GM12874 (cell line): Measurements from ENCODE around the gene SV2C.

Experiments
- TF ChIP-seq, protein P1 (sequence below): IDR thresholded peaks from 2 replicates; pipeline ENCODE4 v1.5.1; 2011; ENCODE audit warnings: low read depth, mild to moderate bottlenecking, control low read depth, low read length, moderate library complexity; ENCODE audit not compliant: insufficient read depth

SV2C gene

DNA sequence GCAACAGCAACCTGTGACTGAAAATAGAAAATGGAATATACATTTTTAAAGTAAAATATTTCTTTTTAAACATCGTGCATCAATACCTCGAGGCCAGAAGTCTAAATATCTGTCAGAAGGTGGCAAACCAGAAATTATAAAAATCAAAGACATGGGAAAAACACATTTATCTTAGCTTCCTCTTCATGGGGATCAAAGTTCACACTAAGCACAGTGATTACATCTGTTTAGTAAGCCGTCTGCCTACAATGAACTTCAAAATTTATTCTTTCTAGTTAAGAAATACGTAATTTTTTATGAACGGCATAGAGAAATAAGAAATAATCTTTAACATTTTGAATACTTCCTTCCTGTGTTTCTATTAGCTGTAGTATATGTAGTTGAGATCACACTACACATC, 17.9 kb upstream of the SV2C start:
- TF ChIP-seq, protein P1, sequence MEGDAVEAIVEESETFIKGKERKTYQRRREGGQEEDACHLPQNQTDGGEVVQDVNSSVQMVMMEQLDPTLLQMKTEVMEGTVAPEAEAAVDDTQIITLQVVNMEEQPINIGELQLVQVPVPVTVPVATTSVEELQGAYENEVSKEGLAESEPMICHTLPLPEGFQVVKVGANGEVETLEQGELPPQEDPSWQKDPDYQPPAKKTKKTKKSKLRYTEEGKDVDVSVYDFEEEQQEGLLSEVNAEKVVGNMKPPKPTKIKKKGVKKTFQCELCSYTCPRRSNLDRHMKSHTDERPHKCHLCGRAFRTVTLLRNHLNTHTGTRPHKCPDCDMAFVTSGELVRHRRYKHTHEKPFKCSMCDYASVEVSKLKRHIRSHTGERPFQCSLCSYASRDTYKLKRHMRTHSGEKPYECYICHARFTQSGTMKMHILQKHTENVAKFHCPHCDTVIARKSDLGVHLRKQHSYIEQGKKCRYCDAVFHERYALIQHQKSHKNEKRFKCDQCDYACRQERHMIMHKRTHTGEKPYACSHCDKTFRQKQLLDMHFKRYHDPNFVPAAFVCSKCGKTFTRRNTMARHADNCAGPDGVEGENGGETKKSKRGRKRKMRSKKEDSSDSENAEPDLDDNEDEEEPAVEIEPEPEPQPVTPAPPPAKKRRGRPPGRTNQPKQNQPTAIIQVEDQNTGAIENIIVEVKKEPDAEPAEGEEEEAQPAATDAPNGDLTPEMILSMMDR = no peak

DNA sequence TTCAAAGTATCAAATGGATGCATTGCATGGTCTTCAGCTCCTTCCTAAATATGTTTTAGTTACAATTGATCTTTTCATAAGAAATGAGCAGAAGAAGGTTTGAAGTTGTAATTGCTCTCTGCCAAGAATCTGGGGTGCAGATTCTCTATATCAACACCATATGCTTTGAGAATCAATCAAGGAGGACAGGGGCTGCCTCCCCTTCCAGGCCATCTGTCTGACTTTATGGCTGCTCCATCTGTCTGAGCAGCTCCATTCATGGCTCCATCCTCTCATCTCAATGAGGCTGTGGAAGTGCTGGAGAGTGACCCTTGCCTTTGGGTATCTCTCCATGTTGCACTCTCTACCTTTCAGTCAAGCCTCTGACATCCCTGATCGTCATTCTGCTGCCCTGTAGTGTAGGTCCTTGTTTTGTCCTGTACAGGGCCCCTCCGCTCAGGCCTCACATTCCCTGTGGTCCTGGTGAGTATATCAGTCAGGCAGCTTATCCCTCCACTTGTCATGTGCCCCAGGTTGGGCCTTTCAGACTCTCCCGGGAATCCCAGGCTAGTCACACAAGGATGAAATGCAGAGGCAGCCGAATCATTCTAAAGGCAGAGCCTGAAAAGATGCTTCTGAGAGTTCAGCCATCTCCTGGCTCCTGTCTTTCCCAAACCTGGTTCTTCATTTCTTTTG, 14.0 kb upstream of the SV2C start:
- TF ChIP-seq, protein P1 = no peak

DNA sequence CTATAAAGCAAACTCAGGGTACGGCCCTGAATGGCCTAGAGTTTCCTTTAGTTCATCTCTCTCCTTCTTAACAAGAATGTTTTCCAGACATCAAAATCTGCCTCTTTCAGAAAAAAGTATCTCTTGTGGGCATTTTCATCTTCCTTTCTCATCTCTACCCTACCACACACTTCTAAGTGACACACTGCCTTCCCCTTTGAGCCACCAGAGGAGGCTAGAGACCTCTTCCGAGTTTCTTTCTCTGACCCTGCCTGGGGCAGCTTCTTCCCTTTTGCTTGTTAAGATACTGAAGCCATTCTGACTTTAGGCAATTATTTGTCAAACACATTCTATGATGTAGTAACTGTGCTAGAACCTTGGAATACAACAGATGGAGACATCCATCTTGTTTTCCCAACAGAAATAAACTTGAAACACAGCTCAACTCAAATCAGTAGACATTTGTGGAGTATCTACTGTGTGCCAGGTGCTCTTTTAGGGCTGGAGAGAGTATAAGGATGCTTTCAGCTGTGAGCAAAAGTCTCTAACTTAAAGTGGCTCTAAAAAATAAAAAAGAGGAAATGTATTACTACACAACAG, 8.6 kb upstream of the SV2C start:
- TF ChIP-seq, protein P1 = peak; percentile 82

DNA sequence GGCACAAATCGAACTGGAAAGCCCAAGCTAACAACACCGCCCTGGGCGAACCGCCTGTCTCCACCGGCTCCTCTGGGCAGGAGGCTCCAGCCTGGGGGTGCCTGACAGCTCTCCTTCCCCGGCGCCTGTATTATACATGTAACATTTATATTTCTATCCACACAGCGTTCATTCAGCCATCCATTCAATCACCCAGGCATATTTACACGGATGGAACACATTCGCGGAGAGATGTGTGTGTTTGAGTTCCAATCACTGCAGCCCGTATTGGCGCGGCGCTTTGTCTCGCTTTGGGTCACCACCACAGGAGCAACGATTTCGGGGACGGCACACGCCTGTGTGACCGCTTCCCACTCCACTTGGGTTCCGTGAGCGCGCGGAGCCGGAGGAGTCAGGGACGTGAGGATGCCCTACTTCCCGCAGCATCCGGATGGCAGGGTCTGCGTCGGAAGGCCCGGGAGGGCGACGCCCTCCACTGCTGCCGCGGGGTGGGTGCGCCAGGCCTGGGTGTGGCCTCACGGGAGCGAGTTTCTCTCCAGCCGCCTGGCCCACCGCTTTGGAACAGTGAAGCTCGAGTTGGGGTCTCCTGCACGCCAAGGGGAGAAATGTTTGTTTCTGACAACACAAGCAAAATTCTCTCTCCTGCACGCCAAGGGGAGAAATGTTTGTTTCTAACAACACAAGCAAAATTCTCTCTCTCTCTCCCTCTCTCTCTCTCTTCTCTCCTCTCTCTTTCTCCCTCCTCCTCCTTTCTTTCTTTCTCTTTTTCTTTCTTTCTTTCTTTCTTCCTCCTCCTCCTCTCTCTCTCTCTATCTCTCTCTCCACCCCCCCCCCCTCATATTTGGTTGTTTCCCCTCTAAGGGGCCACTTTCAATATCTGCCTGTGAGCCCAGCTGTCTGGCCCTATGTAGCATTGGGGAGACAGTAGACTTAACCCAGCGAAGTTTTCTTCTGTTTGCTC, 1.1 kb upstream of the SV2C start:
- TF ChIP-seq, protein P1 = no peak

DNA sequence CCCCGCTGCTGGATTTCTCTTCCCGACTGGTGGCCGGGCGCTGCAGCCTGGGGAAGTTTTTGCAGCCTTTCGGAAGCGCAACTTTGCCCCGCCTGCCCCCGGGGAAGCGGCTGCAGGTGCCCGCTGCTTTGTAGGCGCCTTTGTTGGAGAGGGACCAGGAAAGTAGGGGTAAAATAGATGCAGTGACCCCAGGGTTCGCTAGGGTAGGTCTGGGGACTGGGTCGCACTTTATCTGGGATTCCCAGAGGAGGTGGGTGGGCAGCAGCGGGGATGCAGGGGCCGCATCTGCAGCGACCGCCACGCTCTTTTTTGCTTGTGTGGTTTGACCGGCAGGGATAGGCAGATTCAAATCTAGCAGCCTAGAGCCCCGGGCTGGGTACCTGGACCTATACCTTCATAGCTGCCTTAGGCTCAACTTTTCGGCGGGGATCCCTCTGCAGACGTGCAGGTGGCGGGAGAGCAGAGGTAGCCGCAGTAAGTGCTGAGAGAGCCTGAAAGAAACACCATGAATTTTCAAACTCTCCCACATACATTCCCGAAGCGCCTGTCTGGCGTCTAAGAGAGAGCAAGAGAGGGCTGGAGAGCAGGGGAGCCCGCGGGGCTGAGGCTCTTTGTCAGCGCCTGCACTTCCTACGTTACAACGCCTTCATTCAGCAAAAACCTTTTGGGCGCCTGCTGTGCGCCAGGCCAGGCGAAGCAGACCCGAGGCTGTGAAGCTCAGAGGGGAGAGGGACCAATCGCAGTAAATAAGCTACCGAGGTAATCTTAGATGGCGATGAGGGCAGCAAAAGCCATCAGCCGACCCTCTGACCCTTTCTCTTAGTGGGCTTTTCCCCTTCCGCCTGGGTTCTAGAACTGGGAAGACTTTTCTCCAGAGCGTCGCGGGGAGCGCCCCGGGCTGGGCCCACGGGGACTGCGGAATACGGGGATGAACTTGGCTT, 642 bp downstream of the SV2C start:
- TF ChIP-seq, protein P1 = no peak

- TF ChIP-seq, protein P1 = no peak
Observed at GRCh38 chr5:76084496-76085242, 1.5 kb downstream of the SV2C start.
